IPS-NIHi11 (cell line): ENCODE results near the gene TNFRSF14.

Experiments
- DNase-seq: peaks from one replicate; pipeline ENCODE4 v3.0.0; 2012; ENCODE audit warnings: mixed read lengths, low spot score

Gene TNFRSF14

GRCh38 chr1:2553871-2554620 lies 2.1 kb upstream of the TNFRSF14 start:
- no peak for DNase-seq

GRCh38 chr1:2554621-2555387 lies 1.4 kb upstream of the TNFRSF14 start:
- no peak for DNase-seq

- DNase-seq: no peak
Observed at GRCh38 chr1:2555634-2556276, 416 bp upstream of the TNFRSF14 start.

- DNase-seq: no peak
Observed at GRCh38 chr1:2556678-2557481, 709 bp downstream of the TNFRSF14 start.

GRCh38 chr1:2557482-2558400 lies 1.6 kb downstream of the TNFRSF14 start:
- DNase-seq: no peak

- DNase-seq: no peak
Observed at GRCh38 chr1:2558420-2558819, 2.2 kb downstream of the TNFRSF14 start.

GRCh38 chr1:2558861-2559260 lies 2.7 kb downstream of the TNFRSF14 start:
- DNase-seq: no peak

- DNase-seq: no peak
Observed at GRCh38 chr1:2559509-2560298, 3.5 kb downstream of the TNFRSF14 start.

GRCh38 chr1:2560299-2561073 lies 4.3 kb downstream of the TNFRSF14 start:
- DNase-seq: no peak

- DNase-seq: no peak
Observed at GRCh38 chr1:2561446-2561845, 5.3 kb downstream of the TNFRSF14 start.

GRCh38 chr1:2561898-2562895 lies 6.0 kb downstream of the TNFRSF14 start:
- DNase-seq: peak; percentile 64

- DNase-seq: no peak
Observed at GRCh38 chr1:2563205-2563604, 7.0 kb downstream of the TNFRSF14 start.

GRCh38 chr1:2564006-2564814 lies 8.0 kb downstream of the TNFRSF14 start:
- DNase-seq: no peak

- DNase-seq: no peak
Observed at GRCh38 chr1:2564815-2565374, 8.7 kb downstream of the TNFRSF14 start.

- DNase-seq: no peak
Observed at GRCh38 chr1:2566101-2567045, 10.2 kb downstream of the TNFRSF14 start.
